Head of caudate nucleus (tissue), 42 donors: ENCODE measurements around the gene ASB17.
A peak's percentile ranks its signal among the peaks of the same experiment; 100 is the strongest.
"Not testable (repeated sequence)": the region's sequence is repeated elsewhere in the genome, so short reads cannot be mapped to it uniquely, and the experiment has no call there.

ENCODE experiments used
- DNase-seq, 42 donors: peaks; one replicate each; pipeline versions ENCODE4 v3.0.0 to v3.0.0-alpha.2; 2020 to 2021; ENCODE audit warnings: mixed read lengths in 7 of 42
- intact Hi-C: fragments of 100-400 bp; cut with DNase I; formaldehyde crosslinking; loops from one replicate; pipeline ENCODE4 v1.15.0; 2022

The ASB17 gene, protein sequence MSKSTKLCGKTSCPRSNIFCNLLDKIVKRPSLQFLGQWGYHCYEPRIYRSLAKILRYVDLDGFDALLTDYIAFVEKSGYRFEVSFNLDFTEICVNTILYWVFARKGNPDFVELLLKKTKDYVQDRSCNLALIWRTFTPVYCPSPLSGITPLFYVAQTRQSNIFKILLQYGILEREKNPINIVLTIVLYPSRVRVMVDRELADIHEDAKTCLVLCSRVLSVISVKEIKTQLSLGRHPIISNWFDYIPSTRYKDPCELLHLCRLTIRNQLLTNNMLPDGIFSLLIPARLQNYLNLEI

DNA sequence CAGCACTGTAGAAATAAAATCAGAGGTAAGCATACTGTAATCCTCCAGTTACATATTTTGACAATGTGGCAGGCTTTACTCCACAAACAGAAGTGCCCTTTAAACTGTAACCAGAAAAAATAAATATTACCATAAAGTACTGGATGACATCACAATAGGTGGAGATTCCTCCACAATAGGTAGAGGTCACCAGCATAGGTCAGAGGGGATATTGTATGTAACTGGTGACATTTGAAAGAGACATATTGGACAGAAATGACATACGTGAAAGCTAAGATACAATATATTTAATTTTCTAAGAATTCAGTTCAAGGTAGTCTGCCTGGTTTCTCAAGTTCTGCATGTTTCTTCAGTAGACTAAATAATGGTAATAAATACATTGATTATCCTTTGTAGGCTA lies at the start of gene ASB17:
Gene ASB17, minus strand, starts transcription at position 101 of the 400 bp plus-strand sequence. CDS start 113 bp downstream, outside the sequence.
- intact Hi-C loops = no loop called here
- no peak for DNase-seq

DNA sequence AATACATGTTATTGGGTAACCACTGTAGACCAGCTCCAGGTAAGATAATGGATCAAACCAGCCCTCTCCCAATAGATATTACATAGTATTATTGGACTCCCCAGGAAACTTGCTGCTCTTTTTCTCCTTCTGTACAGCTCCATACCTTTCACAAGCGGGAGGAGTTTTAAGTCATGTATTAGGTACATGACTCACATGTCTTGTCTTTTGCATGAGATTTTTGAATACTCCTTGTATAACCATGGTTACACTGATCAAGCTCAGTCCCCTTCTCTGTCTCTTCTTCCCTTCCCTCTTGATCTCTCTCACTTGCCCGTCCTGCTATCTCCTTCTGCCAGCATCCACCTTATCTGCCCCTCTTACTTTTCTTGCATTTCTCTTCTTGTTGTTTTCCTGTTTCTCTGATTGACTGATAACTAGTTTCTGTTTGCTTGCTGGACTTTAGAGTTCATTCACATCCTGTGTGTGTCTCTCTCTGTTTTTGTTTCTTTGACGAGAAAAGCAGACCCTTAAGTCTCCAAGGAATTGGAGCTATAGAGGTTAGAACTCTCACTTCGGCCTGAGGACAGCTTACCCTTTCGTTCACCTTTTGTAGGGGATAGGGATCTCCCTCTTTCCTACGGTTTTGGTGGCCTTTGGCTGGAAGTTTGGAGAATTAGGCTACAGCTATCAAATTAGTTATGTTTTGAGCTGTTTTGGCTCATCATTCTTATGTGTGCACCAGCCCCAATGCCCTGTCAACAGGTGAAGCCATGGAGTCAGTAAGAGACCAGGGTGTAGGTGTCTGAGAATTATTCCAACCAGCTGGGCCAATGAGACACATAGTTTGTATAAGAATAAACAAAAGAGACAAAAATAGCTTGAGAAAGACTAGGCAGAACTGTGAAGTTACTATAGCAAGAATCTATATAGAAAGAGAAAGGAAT lies 49.0 kb upstream of the ASB17 start:
- DNase-seq = no peak
- intact Hi-C loops = no loop called here

DNA sequence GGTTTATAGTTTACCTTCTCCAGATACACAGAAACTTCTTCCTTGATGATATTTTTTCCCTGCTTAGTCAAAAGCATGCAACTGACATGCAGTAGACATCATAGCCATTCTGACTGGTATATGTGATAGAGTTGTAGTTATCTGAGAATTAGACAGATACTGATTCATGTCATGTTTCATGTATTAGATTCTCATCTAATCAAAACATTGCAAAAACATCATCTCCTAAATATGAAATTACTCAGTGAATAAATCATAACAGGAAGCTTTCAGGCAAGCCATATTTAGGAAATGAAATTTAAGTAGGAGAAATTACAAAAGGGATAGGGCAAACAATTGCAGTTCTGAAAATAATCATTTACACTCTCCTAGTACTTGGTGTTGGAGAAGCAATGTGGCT lies 38.4 kb upstream of the ASB17 start:
- intact Hi-C loops = no loop called here
- no peak for DNase-seq

DNA sequence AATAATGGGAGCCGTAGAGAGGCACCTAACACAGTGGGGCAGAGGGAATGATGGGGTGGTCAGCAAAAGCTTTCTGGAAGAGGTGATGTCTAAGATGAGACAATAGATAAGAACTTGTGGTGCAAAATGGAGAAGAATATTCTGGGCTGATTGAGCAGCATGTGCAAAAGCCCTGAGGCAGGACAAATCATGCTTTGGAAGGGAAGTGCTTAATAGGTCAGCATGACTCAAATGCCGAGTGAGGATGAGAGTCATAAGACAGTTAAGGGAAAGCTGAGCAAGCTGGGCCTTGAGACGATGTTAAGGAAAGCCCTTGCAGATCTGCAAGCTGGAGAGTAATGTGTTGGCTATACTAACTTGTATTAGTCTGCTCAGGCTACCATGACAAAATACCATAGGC lies 37.3 kb upstream of the ASB17 start:
- no peak for DNase-seq
- intact Hi-C loops = no loop called here

GRCh38 chr1:75967719-75968118 lies 35.5 kb upstream of the ASB17 start:
- intact Hi-C loops = no loop called here
- DNase-seq = no peak

DNA sequence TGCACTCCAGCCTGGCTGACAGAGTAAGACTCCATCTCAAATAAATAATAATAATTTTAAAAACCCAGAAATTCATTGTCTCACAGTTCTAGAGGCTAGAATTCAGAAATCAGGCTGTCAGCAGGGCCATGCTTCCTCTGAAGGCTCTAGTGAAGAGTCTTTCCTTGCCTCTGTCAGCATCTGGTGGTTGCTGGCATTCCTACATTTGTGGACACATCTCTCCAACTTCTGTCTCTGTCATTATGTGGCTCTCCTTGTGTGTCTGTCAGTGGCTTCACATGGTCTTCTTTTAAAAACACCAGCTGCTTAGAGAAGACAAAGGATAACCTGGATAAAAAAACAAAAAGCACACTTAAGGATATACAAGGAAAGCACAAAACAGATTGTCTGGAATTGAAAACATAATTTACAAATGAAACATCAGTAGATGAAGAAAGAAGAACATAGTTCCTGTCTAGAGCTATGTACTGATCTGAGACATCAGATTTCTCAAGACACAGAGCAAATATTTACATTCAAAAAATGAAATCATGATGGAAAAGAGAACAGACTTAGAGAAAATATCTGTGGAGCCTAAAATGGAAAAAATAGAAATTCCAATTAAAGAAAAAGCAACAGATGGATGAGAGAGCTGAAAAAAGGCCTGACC lies 32.7 kb upstream of the ASB17 start:
- intact Hi-C loops = no loop called here
- DNase-seq = no peak

DNA sequence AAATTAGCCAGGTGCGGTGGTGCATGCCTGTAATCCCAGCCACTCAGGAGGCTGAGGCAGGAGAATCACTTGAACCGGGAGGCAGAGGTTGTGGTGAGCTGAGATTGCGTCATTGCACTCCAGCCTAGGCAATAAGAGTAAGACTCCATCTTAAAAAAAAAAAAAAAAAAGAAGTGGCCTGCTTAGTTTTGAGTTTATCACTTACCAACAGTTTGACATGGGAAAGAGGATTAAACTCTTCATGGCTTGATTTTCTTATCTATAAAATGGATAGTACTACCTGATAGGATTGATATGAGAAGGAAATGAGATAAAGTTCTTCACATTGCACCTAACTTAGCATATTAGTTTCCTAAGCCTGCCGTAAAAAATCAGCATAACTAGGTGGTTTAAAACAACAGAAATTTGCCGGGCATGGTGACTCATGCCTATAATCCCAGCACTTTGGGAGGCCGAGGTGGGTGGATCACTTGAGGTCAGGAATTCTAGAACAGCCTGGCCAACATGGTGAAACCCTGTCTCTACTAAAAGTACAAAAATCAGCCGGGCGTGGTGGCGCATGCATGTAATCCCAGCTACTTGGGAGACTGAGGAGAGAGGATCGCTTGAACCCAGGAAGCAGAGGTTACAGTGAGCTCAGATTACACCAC lies 32.0 kb upstream of the ASB17 start:
- intact Hi-C loops = not testable (repeated sequence)

DNA sequence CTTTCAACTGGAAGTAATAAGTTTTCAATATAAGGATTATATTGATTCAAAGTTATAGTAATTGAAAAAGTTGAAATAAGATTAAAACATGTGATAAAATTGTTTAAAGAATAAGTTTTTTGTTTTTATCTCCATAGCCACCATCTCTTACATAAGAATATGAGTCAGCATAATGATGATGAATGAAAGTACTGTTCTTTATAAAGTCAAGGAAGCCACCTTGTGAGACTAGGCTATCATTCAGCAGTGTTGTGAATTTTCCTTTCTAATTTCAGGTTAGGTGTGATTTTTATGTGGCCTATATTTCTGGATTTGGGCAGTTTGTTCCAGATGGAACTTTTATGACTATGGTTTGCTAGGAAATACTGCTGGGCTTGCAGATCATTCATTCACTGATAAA lies 22.4 kb upstream of the ASB17 start:
- no peak for DNase-seq
- intact Hi-C loops = no loop called here

More for the DNA sequence above, 32.0 kb upstream of the ASB17 start:
- not testable (repeated sequence) for DNase-seq

DNA sequence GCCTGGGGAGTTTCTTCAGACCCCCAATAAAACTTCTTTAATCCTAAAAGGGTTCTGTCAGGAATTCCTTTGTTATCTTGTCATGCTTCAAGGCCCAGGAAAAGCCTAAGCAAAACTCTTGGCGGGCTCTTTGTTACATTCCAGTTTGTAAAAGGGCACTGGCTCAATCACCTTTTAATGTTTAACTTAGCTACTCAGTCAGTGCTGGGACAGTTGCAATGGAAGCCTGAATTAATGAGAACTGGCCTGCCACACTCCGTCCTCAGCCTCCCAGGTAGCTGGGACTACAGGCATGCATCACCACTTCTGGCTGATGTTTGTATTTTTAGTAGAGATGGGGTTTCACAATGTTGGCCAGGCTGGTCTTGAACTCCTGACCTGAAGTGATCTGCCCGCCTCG lies 21.3 kb upstream of the ASB17 start:
- intact Hi-C loops = no loop called here
- no peak for DNase-seq

DNA sequence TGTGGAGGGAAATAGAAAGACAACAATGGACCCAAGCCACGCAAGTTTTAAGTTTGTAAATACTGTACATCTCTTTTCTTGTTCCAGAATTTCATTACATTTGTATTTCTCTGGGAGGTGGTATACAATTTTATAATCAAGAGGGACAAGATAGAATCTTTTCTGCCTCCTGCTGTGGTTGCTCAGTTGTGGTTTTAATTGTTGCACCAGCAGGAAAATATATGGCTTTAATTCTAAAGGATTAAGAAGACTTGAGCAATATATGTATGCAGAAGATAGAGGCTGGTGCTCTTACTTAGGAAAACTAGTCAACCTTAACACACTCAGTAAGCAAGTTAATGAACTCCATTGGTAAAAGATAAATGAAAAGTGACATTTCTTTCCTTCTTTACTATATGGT lies 19.8 kb upstream of the ASB17 start:
- DNase-seq = no peak

GRCh38 chr1:75950176-75950575 lies 18.0 kb upstream of the ASB17 start:
- intact Hi-C loops = no loop called here
- no peak for DNase-seq

More for the DNA sequence above, 19.8 kb upstream of the ASB17 start:
- intact Hi-C loops = no loop called here

- DNase-seq = peak in 1 of 42 donors; percentile 27
- intact Hi-C loops = not testable (repeated sequence)
Observed at GRCh38 chr1:75943037-75943436, 10.8 kb upstream of the ASB17 start.

GRCh38 chr1:75937034-75937433 lies 4.8 kb upstream of the ASB17 start:
- intact Hi-C loops = no loop called here
- DNase-seq = no peak

- intact Hi-C loops = no loop called here
- no peak for DNase-seq
Observed at GRCh38 chr1:75922698-75923097, 9.5 kb downstream of the ASB17 start.

GRCh38 chr1:75916834-75917233 lies 15.4 kb downstream of the ASB17 start:
- intact Hi-C loops = no loop called here
- no peak for DNase-seq

- intact Hi-C loops = no loop called here
- peak in 22 of 42 donors; percentile 8 to 63 (median 32) for DNase-seq
Observed at GRCh38 chr1:75908717-75909152, 23.5 kb downstream of the ASB17 start.

GRCh38 chr1:75901371-75901770 lies 30.8 kb downstream of the ASB17 start:
- intact Hi-C loops = no loop called here
- DNase-seq = no peak

GRCh38 chr1:75884437-75884836 lies 47.8 kb downstream of the ASB17 start:
- DNase-seq = no peak
- intact Hi-C loops = no loop called here

DNA sequence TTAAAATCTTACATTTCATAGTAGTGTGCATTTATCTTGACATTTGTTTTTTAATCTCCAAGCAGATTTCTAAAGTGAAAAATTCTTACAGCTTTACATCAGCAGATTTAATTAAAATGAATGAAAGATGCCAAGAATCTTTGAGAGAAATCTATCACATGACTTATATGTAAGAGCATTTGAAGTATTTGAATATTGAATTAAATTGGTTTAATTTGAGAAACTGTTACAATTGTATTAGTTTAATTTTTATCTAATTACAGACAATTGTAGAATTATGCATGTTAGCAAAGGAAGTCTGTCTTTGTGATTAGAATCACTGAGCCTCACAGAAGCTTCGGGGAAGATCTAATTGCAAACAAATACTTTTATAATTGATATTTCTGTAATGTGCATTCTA lies 52.2 kb downstream of the ASB17 start:
- intact Hi-C loops = no loop called here

More for the DNA sequence above, 52.2 kb downstream of the ASB17 start:
- DNase-seq = no peak
